GM10248 (cell line): Measurements from ENCODE around the gene ADAMTS12.

Experiments
- CTCF ChIA-PET: fragments of 300-600 bp; sonication (Branson Sonifier 250); formaldehyde crosslinking; extraction: SDS; loops from one replicate; lab custom pipeline; 2021; ENCODE audit warnings: antibody characterized with exemption; lab: Yijun Ruan, JAX
- POLR2A ChIA-PET: fragments of 350-650 bp; sonication (Branson Sonifier 250); formaldehyde crosslinking; extraction: SDS; loops from one replicate; lab custom pipeline; 2020; ENCODE audit warnings: antibody characterized with exemption; lab: Yijun Ruan, JAX
- DNase-seq: peaks from one replicate; pipeline ENCODE4 v3.0.0; 2012; ENCODE audit errors: extremely low spot score
- TF ChIP-seq, protein P1 (sequence below): IDR thresholded peaks from 2 replicates; pipeline ENCODE4 v1.5.1; 2012; ENCODE audit warnings: mild to moderate bottlenecking, low read depth; ENCODE audit errors: extremely low read depth, missing control alignments, control extremely low read depth

ADAMTS12 gene

DNA sequence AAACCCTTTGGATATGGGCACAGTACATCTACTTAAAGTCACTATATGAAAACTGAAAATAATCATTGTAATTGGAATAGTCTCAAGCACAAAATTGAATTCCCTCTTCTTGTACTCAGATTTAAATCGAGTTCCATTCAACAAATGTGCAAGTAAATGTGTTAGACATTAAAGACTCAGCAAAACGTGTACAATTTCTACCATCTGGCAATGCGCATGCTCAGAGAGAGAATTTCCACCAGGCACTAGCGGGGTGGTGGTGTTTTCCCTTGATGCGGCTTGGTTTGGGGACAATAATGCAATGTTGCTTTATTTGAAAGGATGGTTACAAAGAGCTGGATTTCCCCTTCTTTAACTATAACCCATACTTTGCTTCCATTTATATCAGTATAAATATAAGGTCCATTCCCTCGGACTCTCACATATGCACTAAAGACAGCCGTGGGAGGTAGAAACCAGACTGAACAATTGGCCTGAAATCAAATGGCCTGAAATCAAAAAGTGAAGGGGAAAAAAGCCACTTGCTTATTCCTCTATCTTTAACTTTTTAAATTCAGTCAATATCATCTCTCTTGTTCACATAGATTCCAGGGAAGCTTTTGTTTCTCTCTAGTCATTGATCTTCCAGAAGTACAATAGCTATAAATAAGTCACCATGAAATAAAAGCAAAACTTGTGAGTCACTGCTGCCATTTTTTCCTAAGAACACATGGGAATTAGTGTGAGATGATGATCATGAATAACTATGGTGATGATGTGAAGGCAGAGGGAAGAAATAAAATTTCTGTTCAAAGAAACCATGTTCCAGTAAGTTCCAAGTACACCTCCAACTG, 59.2 kb downstream of the ADAMTS12 start:
- TF ChIP-seq, protein P1, sequence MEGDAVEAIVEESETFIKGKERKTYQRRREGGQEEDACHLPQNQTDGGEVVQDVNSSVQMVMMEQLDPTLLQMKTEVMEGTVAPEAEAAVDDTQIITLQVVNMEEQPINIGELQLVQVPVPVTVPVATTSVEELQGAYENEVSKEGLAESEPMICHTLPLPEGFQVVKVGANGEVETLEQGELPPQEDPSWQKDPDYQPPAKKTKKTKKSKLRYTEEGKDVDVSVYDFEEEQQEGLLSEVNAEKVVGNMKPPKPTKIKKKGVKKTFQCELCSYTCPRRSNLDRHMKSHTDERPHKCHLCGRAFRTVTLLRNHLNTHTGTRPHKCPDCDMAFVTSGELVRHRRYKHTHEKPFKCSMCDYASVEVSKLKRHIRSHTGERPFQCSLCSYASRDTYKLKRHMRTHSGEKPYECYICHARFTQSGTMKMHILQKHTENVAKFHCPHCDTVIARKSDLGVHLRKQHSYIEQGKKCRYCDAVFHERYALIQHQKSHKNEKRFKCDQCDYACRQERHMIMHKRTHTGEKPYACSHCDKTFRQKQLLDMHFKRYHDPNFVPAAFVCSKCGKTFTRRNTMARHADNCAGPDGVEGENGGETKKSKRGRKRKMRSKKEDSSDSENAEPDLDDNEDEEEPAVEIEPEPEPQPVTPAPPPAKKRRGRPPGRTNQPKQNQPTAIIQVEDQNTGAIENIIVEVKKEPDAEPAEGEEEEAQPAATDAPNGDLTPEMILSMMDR: no peak
- no peak for DNase-seq
- ChIA-PET POLR2A (interaction anchor here (0.6 kb wide), 1 partner anchor 208 kb away, joined by 5 read pairs; no protein-coding TSS in a partner anchor), CTCF (interaction anchor here (0.7 to 1.3 kb wide), 4 partner anchors 11 to 144 kb away, joined by 3 to 4 read pairs (median 3); no protein-coding TSS in a partner anchor)

GRCh38 chr5:33831041-33831440, 60.7 kb downstream of the ADAMTS12 start:
- CTCF ChIA-PET: interaction anchor here (1.1 to 1.3 kb wide), 3 partner anchors 16 to 104 kb away, joined by 3 to 4 read pairs (median 3); no protein-coding TSS in a partner anchor
- POLR2A ChIA-PET: no interaction called here
- no peak for DNase-seq
- TF ChIP-seq, protein P1: no peak

GRCh38 chr5:33829430-33829829, 62.4 kb downstream of the ADAMTS12 start:
- ChIA-PET POLR2A (no interaction called here), CTCF (no interaction called here)
- DNase-seq: no peak
- TF ChIP-seq, protein P1: no peak

DNA sequence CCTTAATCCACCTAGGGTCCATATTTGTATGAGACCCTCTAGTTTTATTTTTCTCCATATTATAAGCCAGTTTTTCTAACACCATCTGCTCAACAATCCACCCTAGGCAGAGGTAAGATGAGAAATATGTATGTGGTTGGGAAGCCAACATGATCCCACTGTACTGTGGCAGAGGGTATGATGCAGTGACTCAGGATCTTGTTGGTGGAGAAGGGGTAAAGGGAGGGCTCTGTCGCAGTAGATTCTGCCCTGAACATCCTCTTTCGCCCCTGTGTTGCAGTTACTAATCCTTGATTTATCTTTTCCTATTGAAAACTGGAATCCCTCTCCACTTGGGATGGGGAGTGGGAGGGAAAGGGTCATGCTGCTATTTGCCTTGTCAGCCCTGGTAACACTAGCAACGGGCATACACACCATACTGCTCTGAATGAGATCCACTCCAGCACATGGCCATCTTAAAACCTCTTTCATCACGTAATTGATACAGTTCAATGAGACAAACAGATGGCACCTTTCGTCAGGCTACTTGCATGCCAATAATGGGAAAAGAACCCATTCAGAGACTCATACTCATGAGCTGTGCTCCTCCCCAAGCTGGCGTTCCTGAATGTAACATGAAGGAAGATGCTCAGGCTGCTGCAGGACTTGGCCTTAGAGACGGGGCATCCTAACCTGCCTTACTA, 63.0 kb downstream of the ADAMTS12 start:
- no peak for DNase-seq
- TF ChIP-seq, protein P1: no peak
- ChIA-PET CTCF (no interaction called here), POLR2A (no interaction called here)

- POLR2A ChIA-PET: no interaction called here
- TF ChIP-seq, protein P1: no peak
- no peak for DNase-seq
- CTCF ChIA-PET: interaction anchor here (1.1 to 5.8 kb wide), 2 partner anchors 16 to 20 kb away, joined by 3 to 29 read pairs; no protein-coding TSS in a partner anchor
Observed at GRCh38 chr5:33827885-33828284, 63.9 kb downstream of the ADAMTS12 start.

GRCh38 chr5:33827018-33827707, 64.6 kb downstream of the ADAMTS12 start:
- POLR2A ChIA-PET: no interaction called here
- no peak for DNase-seq
- TF ChIP-seq, protein P1: no peak
- CTCF ChIA-PET: interaction anchor here (1.1 to 5.8 kb wide), 3 partner anchors 15 to 38 kb away, joined by 3 to 29 read pairs (median 3); no protein-coding TSS in a partner anchor
